Smooth muscle cell of the brain vasculature (primary cell): ENCODE data around the gene UGT2B10.

Experiments used
- DNase-seq: peaks from one replicate; pipeline ENCODE4 v3.0.0-alpha.2; 2012; ENCODE audit warnings: low read depth, low spot score

Gene UGT2B10

DNA sequence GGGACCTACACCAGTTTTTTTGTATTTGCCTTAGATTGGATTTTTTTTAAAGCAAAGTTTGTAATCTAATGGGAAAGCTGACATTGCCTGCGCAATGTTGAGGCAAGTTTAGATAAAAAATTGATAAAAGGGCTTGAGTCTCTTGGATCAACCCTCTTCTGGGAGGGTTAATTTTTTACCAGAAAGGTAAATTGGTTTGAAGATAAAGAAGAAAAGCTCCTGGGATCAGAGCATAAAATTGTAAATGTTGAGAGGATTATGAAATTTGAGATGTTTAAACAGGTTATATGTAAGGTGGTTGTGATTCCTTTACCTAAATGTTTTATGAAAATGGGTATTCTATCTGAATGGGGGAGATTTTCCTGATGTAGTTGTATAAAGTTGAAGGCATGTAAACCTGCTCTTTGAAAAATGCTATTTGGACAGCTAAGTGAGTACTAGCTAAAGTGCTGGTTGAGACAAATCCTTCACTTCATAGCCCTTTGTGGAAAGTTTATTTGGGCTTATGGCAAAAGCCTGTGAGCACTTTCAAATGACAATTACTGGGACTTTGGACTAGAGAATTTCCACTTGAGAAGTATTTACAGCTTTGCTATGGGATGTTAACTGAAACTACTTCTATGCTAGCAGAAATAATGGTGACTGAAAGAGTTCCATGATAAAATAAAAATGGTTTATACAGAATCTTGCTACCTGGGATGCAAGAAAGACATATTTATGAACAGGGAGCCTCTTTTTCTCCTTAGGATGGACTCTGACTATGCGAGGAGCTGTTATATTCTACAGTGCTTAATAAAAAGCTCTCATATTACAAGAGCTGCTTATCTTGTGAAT lies 56.2 kb downstream of the UGT2B10 start:
- no peak for DNase-seq

- no peak for DNase-seq
These were observed 57.1 kb downstream of the UGT2B10 start for GRCh38 chr4:68872643-68873502.

- DNase-seq = no peak
These were observed 58.7 kb downstream of the UGT2B10 start for GRCh38 chr4:68874507-68874906.

- DNase-seq = no peak
These were observed 61.8 kb downstream of the UGT2B10 start for GRCh38 chr4:68877555-68877954.

- DNase-seq = no peak
These were observed 62.3 kb downstream of the UGT2B10 start for GRCh38 chr4:68878048-68878447.
